Measurements from ENCODE around the gene DPH7.

DNA sequence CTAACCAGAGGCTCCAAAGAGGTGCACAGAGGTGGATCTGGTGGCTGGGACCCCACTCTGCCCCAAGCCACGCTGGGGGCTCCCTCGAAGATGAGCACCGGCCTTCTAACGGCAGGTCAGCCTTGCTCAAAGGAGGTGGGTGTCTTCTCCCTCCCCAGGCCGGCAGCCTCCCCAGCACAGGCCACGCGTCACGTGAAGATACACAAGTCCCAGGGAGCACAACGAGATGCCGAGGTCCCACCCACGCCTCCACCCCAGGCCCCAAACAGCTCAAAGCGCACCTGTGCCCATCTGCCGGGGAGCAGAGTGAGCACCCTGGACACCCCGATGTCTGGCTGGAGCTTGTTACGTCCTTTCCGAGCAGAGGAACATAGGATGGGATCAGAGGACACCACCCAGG, 40.7 kb downstream of the DPH7 start:
- TF ChIP-seq, protein P1, sequence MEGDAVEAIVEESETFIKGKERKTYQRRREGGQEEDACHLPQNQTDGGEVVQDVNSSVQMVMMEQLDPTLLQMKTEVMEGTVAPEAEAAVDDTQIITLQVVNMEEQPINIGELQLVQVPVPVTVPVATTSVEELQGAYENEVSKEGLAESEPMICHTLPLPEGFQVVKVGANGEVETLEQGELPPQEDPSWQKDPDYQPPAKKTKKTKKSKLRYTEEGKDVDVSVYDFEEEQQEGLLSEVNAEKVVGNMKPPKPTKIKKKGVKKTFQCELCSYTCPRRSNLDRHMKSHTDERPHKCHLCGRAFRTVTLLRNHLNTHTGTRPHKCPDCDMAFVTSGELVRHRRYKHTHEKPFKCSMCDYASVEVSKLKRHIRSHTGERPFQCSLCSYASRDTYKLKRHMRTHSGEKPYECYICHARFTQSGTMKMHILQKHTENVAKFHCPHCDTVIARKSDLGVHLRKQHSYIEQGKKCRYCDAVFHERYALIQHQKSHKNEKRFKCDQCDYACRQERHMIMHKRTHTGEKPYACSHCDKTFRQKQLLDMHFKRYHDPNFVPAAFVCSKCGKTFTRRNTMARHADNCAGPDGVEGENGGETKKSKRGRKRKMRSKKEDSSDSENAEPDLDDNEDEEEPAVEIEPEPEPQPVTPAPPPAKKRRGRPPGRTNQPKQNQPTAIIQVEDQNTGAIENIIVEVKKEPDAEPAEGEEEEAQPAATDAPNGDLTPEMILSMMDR (IDR thresholded peaks at IDR 0.05; ENCODE audit: poor library complexity, severe bottlenecking): no peak
- TF ChIP-seq EZH2 (IDR thresholded peaks at IDR 0.05; ENCODE audit: borderline replicate concordance, insufficient read depth, low read length, poor library complexity, severe bottlenecking) (no peak), RAD21 (conservative IDR thresholded peaks at IDR 0.05) (no peak), POLR2AphosphoS5 (IDR thresholded peaks at IDR 0.05) (no peak), EP300 (conservative IDR thresholded peaks at IDR 0.05; ENCODE audit: poor library complexity, severe bottlenecking) (no peak)

Data from neural cell (in vitro differentiated cells).